Ecto neural progenitor cell (in vitro differentiated cells): Measurements from ENCODE around the gene RGL2.

Experiments
- DNase-seq: peaks from one replicate; pipeline ENCODE4 v3.0.0-alpha.2; 2018; ENCODE audit warnings: low spot score

Gene RGL2

GRCh38 chr6:33316603-33317418, 18.1 kb upstream of the RGL2 start:
- no peak for DNase-seq

DNA sequence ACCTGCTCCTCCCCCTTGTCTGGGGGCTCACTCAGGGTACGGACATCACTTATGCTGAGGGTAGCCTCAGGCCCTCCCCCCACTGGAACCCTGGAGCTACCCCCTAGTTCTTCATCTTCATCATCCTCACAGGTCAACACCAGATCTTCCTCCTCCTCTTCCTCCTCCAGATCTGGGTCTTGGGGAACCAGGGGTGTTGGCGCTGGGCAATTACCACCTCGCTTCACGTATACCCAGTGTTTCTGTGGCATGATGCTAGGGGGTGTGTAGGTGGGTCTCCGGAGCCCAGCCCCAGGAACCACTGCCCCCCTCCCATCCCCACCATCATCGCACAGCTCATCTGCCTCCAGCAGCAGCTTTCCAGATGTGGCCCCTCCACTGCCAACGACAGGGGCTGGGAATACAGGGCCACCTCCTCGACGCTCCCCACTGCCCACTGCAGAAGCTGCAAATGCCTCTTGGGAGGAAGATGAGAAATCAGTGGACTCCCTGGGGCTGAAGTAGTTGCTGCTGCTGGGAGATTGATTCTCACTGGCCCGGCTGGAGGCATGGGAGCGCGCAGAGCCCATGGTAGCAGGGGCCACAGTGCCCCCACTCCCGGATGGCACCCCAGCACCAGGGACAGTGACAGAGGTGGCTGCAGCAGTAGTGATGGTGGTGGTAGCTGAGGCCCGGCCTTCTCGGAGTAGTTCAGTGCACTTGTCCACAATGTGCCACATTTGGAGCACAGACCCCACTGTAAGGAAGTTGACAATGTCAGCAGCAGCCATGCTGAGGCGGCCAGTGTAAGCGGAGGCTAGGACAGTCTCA, 17.3 kb upstream of the RGL2 start:
- DNase-seq = no peak

DNA sequence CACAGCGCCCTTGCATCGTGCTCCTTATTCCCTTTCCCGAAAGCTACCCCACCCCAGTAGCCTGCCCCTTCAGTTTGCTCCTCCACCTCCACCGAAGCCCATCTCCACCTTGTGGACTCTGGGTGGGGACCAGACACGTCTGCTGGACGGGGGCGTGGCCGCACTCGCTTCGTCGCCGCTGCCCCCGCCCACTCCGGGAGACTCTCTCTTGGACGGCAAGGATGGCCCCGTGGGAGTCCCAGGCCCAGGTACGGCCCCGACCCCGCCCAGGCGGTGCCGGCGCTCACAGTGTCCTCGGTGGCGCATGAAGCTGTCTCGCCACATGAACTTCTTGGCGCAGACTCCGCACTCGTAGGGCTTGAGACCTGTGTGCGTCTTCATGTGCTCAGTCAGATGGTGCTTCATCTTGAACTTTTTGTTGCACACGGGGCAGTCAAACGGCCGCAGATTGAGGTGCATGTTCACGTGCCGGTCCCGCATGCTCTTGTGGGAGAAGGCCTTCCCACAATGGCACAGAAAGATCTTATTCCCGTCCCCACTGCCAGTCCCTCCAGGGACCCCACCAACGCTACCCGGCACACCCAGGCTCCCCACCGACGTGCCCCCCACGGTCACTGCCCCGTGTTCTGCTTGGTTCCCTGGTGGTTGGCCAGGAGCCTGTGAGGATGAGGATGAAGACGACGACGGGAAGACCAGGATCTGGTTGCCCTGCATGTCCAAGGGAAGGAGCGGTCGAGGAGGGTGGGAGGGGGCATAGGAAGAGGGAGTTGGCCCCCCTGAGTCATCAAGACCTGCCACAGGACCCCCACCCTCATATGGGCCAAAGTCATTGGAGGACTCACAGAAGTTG, 16.4 kb upstream of the RGL2 start:
- DNase-seq = peak; percentile 70

DNA sequence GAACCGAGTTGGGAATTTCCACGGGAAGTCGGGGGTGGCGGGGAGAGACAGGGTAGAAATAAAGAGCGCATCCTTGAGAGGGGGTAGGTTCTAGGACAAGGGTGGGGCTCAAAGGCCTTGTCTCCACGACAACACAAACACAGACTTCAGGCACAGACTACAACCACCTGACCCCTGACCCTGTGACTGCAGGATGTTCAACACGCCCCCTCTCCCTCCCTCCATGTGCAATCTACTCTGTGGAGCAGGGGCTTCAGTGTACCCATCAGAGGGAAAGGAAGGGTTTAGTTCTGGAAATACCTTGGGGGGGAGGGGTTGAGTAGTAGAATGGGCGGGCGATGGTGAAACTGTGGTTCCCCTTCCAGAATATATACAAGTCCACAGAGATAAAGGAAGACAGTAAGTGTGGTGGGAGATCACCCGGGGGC, 15.8 kb upstream of the RGL2 start:
- no peak for DNase-seq

DNA sequence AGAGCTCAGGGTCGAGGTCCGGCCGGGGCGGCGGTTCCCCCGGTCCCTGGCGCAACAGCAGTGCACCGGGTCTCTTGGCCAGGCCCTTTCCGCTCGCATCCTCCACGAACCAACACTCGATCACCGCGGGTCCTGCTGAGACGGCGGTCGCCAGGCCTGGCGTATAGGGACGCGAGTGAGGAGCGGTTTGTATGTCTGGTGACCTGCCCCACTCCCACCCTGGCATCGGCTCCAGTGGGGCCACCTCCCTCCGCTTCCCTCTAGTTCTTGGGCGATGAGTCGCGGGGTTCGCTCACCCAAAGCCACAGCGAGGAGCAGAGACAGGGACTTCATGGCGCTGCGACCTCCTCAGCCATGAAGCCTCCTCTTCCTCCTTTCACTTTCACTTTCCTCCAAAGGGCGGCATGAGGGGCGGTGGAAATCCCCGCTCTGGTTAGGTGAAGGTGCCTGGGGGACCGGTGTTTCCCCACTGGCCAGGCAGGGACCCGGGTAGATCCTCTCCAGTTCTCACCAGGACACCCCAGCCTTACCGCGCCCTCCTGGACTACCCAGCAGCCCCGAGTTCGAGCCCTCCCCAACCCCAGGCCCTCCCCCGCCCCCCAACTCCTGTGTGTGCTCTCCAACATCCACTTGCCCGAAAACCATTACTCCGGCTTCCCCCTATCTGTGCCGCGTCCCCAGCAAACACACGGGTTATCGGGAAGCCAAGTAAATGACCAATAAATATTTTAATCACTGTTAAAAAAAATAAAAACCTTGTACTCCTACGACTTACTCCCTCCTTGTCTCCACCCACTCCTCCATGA, 15.2 kb upstream of the RGL2 start, which contains the start of gene TAPBP:
TAPBP (minus strand) TSS at position 370 of the 806 bp plus-strand sequence; CDS start at position 333, 37 bp downstream.
- DNase-seq = peak; percentile 63

GRCh38 chr6:33313105-33313708, 14.5 kb upstream of the RGL2 start:
- DNase-seq = peak; percentile 67

- DNase-seq = no peak
Measured at GRCh38 chr6:33312361-33313104, 13.8 kb upstream of the RGL2 start.

DNA sequence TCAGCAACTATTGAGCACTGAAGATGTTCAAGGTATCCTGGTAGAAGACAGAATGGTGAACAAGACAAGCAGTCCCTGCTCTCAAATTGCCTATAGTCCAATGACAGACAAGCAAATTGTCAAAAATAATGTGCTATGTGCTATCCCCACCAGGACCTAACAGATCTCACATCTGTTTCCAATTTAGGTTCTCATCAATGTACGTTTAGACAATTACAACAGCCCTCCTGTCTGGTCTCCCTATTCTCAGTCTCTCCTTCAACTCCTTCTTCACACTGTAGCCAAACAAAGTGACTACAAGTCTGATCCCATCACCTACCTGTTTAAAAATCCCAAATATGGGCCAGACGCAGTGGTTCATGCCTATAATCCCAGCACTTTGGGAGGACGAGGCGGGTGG, 7.6 kb upstream of the RGL2 start:
- no peak for DNase-seq

- DNase-seq = no peak
Measured at GRCh38 chr6:33305052-33305451, 6.3 kb upstream of the RGL2 start.

- no peak for DNase-seq
Measured at GRCh38 chr6:33304216-33304615, 5.5 kb upstream of the RGL2 start.

- no peak for DNase-seq
Measured at GRCh38 chr6:33301877-33302276, 3.1 kb upstream of the RGL2 start.

- DNase-seq = peak; percentile 89
Measured at GRCh38 chr6:33299237-33299944, 649 bp upstream of the RGL2 start.

DNA sequence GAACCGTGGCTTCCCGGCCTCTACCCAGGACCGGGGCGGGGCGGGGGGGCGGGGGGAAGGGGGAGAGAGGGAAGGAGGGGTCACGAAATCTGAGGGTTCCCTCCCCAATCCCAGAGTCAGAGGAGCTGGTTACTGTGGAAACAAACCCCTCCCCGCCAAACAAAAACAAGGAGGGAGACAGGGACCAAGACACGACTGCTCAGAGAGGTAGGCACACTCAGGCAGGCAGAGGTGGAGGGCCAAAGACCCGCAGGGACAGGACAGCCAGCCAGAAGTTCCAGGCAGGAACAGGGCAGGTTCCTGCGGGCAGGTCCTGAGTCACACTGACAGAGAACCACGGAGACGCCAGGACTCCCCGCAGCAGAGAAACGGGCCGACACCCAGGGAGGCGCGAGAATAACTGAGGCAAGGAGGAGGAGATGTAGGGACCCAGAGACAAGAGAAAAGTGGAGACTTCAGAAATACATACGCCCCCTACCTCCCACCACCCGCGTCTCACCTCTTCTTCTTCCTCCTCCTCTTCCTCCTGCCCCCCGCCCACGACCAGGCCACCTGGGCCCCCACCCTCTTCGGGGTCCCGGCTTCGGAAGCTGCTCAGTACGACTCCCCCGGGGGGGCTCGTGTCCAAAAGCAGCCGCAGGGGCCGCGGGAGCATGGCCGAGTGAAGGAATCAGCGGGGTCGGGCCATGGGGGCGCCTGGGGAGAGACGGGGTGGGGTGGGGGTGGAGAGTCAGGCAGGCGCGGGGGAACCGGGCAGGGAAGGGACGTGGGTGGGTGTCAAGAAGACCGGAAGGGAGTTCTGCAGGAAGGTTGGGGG, 578 bp downstream of the RGL2 start:
- peak; percentile 82 for DNase-seq

- peak; percentile 79 for DNase-seq
Measured at GRCh38 chr6:33297406-33297955, 1.3 kb downstream of the RGL2 start.

DNA sequence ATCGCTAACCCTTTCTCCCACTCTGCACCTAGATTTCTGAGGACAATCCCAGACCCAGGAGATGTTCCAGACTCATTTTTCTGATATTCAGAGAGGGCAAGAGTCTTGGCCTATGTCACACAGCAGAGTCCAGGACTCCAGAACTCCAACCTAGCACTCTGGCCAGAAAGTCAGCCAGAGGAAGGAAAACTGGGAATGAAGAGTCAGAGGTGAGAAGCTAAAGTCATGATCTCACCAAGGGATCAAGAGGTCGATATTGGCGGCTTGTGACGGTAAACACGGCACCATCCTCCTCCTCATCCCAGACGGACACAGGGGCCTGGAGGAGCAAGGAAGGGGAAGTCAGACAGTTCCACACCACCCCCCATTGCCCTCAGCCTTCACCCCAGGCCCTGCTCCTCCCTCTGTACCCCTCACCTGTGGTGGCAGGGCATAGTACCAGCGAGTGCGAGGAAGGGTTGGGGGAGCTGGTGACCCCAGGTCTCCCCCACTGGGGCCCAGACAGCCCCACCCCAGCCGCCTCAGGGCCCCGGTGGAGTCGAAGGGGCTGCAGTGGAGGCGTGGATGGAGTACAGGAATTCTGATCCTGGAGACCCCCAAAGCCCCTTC, 1.8 kb downstream of the RGL2 start:
- no peak for DNase-seq

GRCh38 chr6:33295621-33296369, 2.9 kb downstream of the RGL2 start:
- no peak for DNase-seq
